NB4 (cell line): ENCODE data around the gene RECQL5.

Source experiments
- DNase-seq: peaks from one replicate; pipeline ENCODE4 v3.0.0; 2010; ENCODE audit warnings: low read depth
- H3K4me3 ChIP-seq: one replicate; pipeline ENCODE4 v1.5.1; 2011; ENCODE audit warnings: mild to moderate bottlenecking, low read depth, low read length, moderate library complexity
- CTCF ChIP-seq: IDR thresholded peaks from one replicate; pipeline ENCODE4 v1.5.1; 2012; ENCODE audit warnings: low read depth, low read length
- MAX ChIP-seq: IDR thresholded peaks from 2 replicates; pipeline ENCODE4 v1.6.1; 2011; ENCODE audit warnings: low read depth, low read length
- MYC ChIP-seq: IDR thresholded peaks from 2 replicates; pipeline ENCODE4 v1.6.1; 2011; ENCODE audit warnings: low read depth, low read length
- POLR2A ChIP-seq: IDR thresholded peaks from 2 replicates; pipeline ENCODE4 v1.6.1; 2011; ENCODE audit warnings: mild to moderate bottlenecking; ENCODE audit not compliant: insufficient read length; ENCODE audit errors: extremely low read depth

RECQL5 gene

GRCh38 chr17:75637143-75637538 is 29.8 kb downstream of the RECQL5 start:
- no peak for DNase-seq
- H3K4me3 ChIP-seq: no peak overlapping the region

GRCh38 chr17:75636381-75637142 is 30.4 kb downstream of the RECQL5 start:
- H3K4me3 ChIP-seq: no peak overlapping the region
- DNase-seq: no peak
- TF ChIP-seq MYC (no peak), MAX (no peak), CTCF (no peak), POLR2A (no peak)

More at GRCh38 chr17:75637143-75637538, 29.8 kb downstream of the RECQL5 start:
- no peak for TF ChIP-seq MYC

- no peak overlapping the region for H3K4me3 ChIP-seq
- no peak for TF ChIP-seq MYC
- no peak for TF ChIP-seq MAX
- no peak for TF ChIP-seq POLR2A
- TF ChIP-seq CTCF: no peak
- DNase-seq: no peak
These were observed 31.2 kb downstream of the RECQL5 start for GRCh38 chr17:75635610-75636202.

- DNase-seq: no peak
- H3K4me3 ChIP-seq: no peak overlapping the region
- TF ChIP-seq MYC (no peak), MAX (no peak), POLR2A (no peak), CTCF (no peak)
These were observed 32.0 kb downstream of the RECQL5 start for GRCh38 chr17:75634754-75635609.

- TF ChIP-seq POLR2A (no peak), MYC (no peak), MAX (no peak), CTCF (no peak)
- no peak for DNase-seq
- H3K4me3 ChIP-seq: no peak overlapping the region
These were observed 32.6 kb downstream of the RECQL5 start for GRCh38 chr17:75634376-75634740.
